ENCODE data around the gene EIF3D.

The EIF3D gene

DNA sequence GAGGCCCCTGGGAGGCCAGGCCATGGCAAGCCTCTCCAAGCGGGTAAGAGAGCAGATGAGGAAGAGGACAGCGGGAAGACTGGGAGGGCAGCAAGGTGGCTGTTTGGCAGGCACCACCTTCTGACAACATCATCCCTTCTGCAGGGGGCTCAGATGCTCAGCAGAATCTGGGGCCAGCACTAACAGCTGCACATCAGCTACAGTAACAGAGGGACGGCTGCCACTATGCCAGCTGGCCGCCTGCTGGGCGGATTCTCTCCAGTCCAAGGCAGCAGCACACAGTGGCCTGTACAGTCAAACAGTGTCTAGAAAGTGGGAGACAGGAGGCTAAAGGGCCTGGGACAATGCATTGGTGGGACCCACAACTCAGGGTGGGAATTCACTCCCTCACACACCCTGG, 36.9 kb downstream of the EIF3D start:
- peak overlapping the region in 1 of 5 donors; percentile 35 for H3K9ac ChIP-seq (ENCODE audit: low read length in 5 of 5)
- H3K4me3 ChIP-seq (ENCODE audit: low read depth in 1 of 5, low read length in 5 of 5): no peak overlapping the region
- peaks cover 0 to 26% (median 10%) of the 10 kb centered on the region in 5 donors for H3K4me1 ChIP-seq (ENCODE audit: control insufficient read depth in 5 of 5, insufficient read depth in 5 of 5, low read length in 5 of 5)
- H3K27me3 ChIP-seq (ENCODE audit: control insufficient read depth in 5 of 5, insufficient read depth in 4 of 5, low read length in 5 of 5): no peaks in the 10 kb centered on the region
- no peaks in the 10 kb centered on the region for H3K9me3 ChIP-seq (ENCODE audit: control insufficient read depth in 5 of 5, low read length in 5 of 5)
- peaks cover 0 to 49% (median 41%) of the 10 kb centered on the region in 5 donors for H3K36me3 ChIP-seq (ENCODE audit: control insufficient read depth in 5 of 5, insufficient read depth in 5 of 5, low read length in 5 of 5)
- no peak overlapping the region for H3K27ac ChIP-seq (ENCODE audit: low read depth, low read length)

DNA sequence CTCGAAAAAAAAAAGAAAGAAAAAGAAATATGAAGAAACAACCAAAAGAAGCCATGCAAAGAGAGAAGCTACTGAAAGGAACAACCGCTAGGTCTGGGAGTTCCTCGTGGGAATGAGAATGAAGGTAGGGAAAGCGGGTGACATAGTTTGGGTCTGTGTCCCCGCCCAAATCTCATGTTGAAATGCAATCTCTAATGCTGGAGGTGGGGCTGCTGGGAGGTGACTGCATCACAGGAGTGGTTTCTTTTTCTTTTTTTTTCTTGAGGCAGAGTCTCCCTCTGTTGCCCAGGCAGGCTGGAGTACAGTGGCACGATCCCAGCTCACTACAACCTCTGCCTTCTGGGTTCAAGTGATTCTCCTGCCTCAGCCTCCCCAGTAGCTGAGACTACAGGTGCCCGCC, 37.8 kb downstream of the EIF3D start:
- Histone ChIP-seq H3K27me3 (ENCODE audit: control insufficient read depth in 5 of 5, insufficient read depth in 4 of 5, low read length in 5 of 5) (no peaks in the 10 kb centered on the region), H3K4me1 (ENCODE audit: control insufficient read depth in 5 of 5, insufficient read depth in 5 of 5, low read length in 5 of 5) (peaks cover 0 to 26% (median 10%) of the 10 kb centered on the region in 5 donors), H3K4me3 (ENCODE audit: low read depth in 1 of 5, low read length in 5 of 5) (no peak overlapping the region), H3K9me3 (ENCODE audit: control insufficient read depth in 5 of 5, low read length in 5 of 5) (no peaks in the 10 kb centered on the region), H3K36me3 (ENCODE audit: control insufficient read depth in 5 of 5, insufficient read depth in 5 of 5, low read length in 5 of 5) (peaks cover 0 to 41% (median 35%) of the 10 kb centered on the region in 5 donors), H3K9ac (ENCODE audit: low read length in 5 of 5) (no peak overlapping the region), H3K27ac (ENCODE audit: low read depth, low read length) (no peak overlapping the region)

DNA sequence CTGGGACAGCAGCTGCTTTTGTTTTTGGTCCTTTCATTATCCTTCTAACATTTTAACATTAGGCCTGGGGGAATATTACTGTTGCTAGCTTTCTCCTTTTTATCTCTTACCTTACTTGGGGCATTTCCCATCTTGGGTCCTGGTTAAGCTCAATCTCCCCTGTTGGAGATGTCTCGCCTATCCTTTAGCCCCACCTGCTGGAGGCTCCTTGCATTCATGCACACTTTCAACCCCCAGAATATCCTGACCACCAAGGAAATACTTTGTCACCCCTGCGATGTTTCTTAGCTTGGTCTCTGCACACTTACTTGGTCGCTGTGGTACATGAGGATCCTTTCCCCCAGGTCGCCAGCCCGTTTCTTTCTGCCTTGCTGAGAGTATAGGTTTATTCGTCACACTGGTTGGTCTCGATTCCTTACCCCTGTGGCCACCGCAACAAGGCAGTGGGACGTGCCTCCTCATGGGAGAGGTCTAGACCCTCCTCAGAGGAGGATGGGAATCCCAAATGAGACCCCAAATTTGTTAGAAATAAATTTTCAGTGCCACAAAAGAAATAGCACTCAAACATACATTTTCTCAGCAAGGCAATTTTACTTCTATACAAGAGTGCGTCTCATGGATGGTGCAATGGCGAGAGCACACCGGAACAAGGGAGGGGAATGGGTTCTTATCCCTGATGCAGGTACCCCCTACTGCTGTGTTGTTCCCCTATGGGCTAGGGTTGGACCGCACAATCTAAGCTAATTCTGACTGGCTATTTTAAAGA, 42.2 kb downstream of the EIF3D start:
- Histone ChIP-seq H3K9me3 (ENCODE audit: control insufficient read depth in 5 of 5, low read length in 5 of 5) (no peaks in the 10 kb centered on the region), H3K9ac (ENCODE audit: low read length in 5 of 5) (no peak overlapping the region), H3K4me1 (ENCODE audit: control insufficient read depth in 5 of 5, insufficient read depth in 5 of 5, low read length in 5 of 5) (peaks cover under 1 to 8% (median 6%) of the 10 kb centered on the region in 5 donors), H3K4me3 (ENCODE audit: low read depth in 1 of 5, low read length in 5 of 5) (no peak overlapping the region), H3K36me3 (ENCODE audit: control insufficient read depth in 5 of 5, insufficient read depth in 5 of 5, low read length in 5 of 5) (peaks cover 0 to 25% (median 19%) of the 10 kb centered on the region in 5 donors), H3K27me3 (ENCODE audit: control insufficient read depth in 5 of 5, insufficient read depth in 4 of 5, low read length in 5 of 5) (no peaks in the 10 kb centered on the region), H3K27ac (ENCODE audit: low read depth, low read length) (no peak overlapping the region)

DNA sequence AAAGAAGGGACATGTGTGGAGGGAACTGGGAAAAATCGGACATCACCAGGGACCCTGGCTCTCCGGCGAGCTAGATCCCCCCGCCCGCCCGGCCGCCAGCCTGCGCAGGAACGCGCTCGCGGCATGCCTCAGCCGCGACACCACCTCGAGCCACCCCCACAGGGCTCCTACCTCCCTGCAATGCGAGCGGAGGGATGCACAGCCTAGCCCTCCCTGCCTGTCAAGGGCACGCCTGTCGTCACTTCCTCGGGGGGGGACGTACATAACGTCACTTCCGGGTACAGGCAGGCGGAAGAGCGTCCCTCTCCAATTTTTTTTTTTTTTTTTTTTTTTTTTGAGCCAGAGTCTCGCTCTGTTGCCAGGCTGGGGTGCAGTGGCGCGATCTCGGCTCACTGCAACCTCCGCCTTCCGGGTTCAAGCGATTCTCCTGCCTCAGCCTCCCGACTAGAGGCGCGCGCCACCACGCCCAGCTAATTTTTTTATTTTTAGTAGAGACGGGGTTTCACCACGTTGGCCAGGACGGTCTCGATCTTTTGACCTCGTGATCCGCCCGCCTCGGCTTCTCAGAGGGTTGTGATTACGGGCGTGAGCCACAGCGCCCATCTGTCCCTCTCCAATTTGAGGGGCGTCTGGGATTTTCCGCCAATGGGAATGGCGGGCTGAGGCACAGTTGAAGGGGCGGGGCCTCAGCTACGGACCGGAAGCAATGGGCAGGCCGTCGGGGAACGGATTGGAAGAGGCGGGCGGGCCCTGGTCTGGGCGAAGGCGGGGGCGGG, 47.4 kb downstream of the EIF3D start, which contains the start of gene TXN2:
Gene TXN2, minus strand, starts transcription at position 248 of the 776 bp plus-strand sequence. CDS start 803 bp downstream, outside the sequence.
- no peaks in the 10 kb centered on the region for H3K9me3 ChIP-seq (ENCODE audit: control insufficient read depth in 5 of 5, low read length in 5 of 5)
- peaks cover 5 to 21% (median 17%) of the 10 kb centered on the region in 5 donors for H3K4me1 ChIP-seq (ENCODE audit: control insufficient read depth in 5 of 5, insufficient read depth in 5 of 5, low read length in 5 of 5)
- peak within 1 kb of the TSS; percentile 93 for H3K27ac ChIP-seq (ENCODE audit: low read depth, low read length)
- no peaks in the 10 kb centered on the region for H3K27me3 ChIP-seq (ENCODE audit: control insufficient read depth in 5 of 5, insufficient read depth in 4 of 5, low read length in 5 of 5)
- H3K36me3 ChIP-seq (ENCODE audit: control insufficient read depth in 5 of 5, insufficient read depth in 5 of 5, low read length in 5 of 5): peaks cover 0 to 24% (median 20%) of the 10 kb centered on the region in 5 donors
- peak within 1 kb of the TSS; percentile 40 to 95 (median 78) for H3K9ac ChIP-seq (ENCODE audit: low read length in 5 of 5)
- peak within 1 kb of the TSS; percentile 76 to 96 (median 90) for H3K4me3 ChIP-seq (ENCODE audit: low read depth in 1 of 5, low read length in 5 of 5)

DNA sequence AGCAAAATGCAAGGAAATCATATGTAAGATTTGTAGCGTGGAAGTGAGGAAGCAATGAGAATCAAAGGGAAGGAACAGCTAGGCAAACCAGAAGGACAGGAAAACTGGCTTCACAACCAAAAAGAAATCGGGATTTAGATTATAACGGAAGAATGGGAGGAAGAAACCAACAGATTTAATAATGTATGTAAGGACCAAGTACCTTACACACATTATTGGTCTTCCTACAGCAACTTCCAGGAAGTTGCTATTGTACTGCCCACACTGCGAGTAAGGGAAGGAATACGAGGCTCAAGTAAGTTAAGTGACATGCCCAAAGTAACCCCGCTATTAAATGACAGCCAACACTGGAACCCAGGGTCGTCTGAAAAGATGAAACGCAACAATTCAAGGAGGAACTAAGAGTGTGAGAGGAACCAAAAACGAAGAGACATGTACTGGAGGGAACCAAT, 48.0 kb downstream of the EIF3D start:
- peak overlapping the region; percentile 40 to 95 (median 78) for H3K9ac ChIP-seq (ENCODE audit: low read length in 5 of 5)
- H3K4me3 ChIP-seq (ENCODE audit: low read depth in 1 of 5, low read length in 5 of 5): peak overlapping the region; percentile 76 to 96 (median 90)
- H3K36me3 ChIP-seq (ENCODE audit: control insufficient read depth in 5 of 5, insufficient read depth in 5 of 5, low read length in 5 of 5): peaks cover under 1 to 31% (median 26%) of the 10 kb centered on the region in 5 donors
- H3K4me1 ChIP-seq (ENCODE audit: control insufficient read depth in 5 of 5, insufficient read depth in 5 of 5, low read length in 5 of 5): peaks cover 5 to 21% (median 17%) of the 10 kb centered on the region in 5 donors
- no peaks in the 10 kb centered on the region for H3K9me3 ChIP-seq (ENCODE audit: control insufficient read depth in 5 of 5, low read length in 5 of 5)
- H3K27me3 ChIP-seq (ENCODE audit: control insufficient read depth in 5 of 5, insufficient read depth in 4 of 5, low read length in 5 of 5): no peaks in the 10 kb centered on the region
- H3K27ac ChIP-seq (ENCODE audit: low read depth, low read length): peak overlapping the region; percentile 93

DNA sequence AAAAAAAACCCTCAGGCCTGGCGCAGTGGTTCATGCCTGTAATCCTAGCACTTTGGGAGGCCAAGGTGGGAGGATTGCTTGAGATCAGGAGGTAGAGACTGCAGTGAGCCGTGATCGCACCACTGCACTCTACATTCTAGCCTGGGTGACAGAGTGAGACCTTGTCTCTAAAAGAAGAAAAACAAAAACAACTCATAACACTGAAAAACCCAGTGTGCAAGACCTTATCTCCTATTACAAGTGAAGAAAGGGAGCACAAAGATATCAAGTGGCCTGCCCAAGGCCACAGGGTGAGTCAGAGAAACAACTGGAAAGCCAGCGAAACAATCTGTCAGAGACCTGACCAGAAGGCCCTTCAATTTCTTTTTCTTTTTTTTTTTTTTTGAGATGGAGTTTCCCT, 50.0 kb downstream of the EIF3D start:
- H3K36me3 ChIP-seq (ENCODE audit: control insufficient read depth in 5 of 5, insufficient read depth in 5 of 5, low read length in 5 of 5): peaks cover 3 to 51% (median 45%) of the 10 kb centered on the region in 5 donors

DNA sequence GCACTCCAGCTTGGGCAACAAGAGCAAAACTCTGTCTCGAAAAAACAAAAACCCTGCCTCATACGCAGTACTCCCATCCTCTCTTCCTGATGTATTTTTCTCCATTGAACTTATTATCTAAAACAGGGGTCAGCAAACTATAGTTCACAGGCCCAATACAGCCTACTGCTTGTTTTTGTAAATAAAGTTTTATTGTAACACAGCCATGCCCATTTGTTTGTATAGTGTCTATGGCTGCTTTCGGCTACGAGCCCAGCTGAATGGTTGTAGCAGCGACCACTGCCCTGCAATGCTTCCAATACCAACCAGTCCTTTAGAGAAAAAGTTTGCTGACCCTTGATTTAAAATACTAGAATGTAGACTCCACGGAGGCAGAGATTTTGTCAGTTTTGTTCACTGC, 53.6 kb downstream of the EIF3D start:
- H3K36me3 ChIP-seq (ENCODE audit: control insufficient read depth in 5 of 5, insufficient read depth in 5 of 5, low read length in 5 of 5): peaks cover 3 to 81% (median 66%) of the 10 kb centered on the region in 5 donors
- H3K9me3 ChIP-seq (ENCODE audit: control insufficient read depth in 5 of 5, low read length in 5 of 5): no peaks in the 10 kb centered on the region
- H3K27ac ChIP-seq (ENCODE audit: low read depth, low read length): no peak overlapping the region
- no peak overlapping the region for H3K9ac ChIP-seq (ENCODE audit: low read length in 5 of 5)
- H3K4me3 ChIP-seq (ENCODE audit: low read depth in 1 of 5, low read length in 5 of 5): no peak overlapping the region
- peaks cover 2 to 12% (median 8%) of the 10 kb centered on the region in 5 donors for H3K4me1 ChIP-seq (ENCODE audit: control insufficient read depth in 5 of 5, insufficient read depth in 5 of 5, low read length in 5 of 5)
- no peaks in the 10 kb centered on the region for H3K27me3 ChIP-seq (ENCODE audit: control insufficient read depth in 5 of 5, insufficient read depth in 4 of 5, low read length in 5 of 5)

More for the DNA sequence above, 50.0 kb downstream of the EIF3D start:
- Histone ChIP-seq H3K27me3 (ENCODE audit: control insufficient read depth in 5 of 5, insufficient read depth in 4 of 5, low read length in 5 of 5) (no peaks in the 10 kb centered on the region), H3K27ac (ENCODE audit: low read depth, low read length) (no peak overlapping the region), H3K4me1 (ENCODE audit: control insufficient read depth in 5 of 5, insufficient read depth in 5 of 5, low read length in 5 of 5) (peaks cover 5 to 21% (median 17%) of the 10 kb centered on the region in 5 donors), H3K9me3 (ENCODE audit: control insufficient read depth in 5 of 5, low read length in 5 of 5) (no peaks in the 10 kb centered on the region), H3K4me3 (ENCODE audit: low read depth in 1 of 5, low read length in 5 of 5) (no peak overlapping the region), H3K9ac (ENCODE audit: low read length in 5 of 5) (no peak overlapping the region)

DNA sequence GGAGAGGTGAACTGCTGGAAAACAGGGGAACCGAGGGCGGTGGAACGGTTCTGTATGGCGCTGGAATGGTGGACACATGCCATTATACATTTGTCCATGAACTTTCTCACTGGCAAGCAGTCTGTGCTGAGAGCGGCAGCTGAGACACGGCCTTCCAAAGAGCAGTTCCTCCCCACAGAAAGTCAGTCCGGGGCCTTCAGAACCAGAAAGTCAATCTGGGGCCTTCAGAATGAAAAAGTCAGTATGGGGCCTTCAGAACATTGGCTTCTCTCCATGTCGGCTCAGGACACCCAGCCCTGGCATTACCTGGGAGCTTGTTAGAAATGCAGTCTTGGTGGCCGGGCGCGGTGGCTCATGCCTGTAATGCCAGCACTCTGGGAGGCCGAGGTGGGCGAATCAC, 56.3 kb downstream of the EIF3D start:
- Histone ChIP-seq H3K9ac (ENCODE audit: low read length in 5 of 5) (no peak overlapping the region), H3K27me3 (ENCODE audit: control insufficient read depth in 5 of 5, insufficient read depth in 4 of 5, low read length in 5 of 5) (no peaks in the 10 kb centered on the region), H3K9me3 (ENCODE audit: control insufficient read depth in 5 of 5, low read length in 5 of 5) (no peaks in the 10 kb centered on the region), H3K27ac (ENCODE audit: low read depth, low read length) (no peak overlapping the region), H3K36me3 (ENCODE audit: control insufficient read depth in 5 of 5, insufficient read depth in 5 of 5, low read length in 5 of 5) (peaks cover 3 to 72% (median 61%) of the 10 kb centered on the region in 5 donors), H3K4me3 (ENCODE audit: low read depth in 1 of 5, low read length in 5 of 5) (no peak overlapping the region), H3K4me1 (ENCODE audit: control insufficient read depth in 5 of 5, insufficient read depth in 5 of 5, low read length in 5 of 5) (peaks cover 1 to 27% (median 17%) of the 10 kb centered on the region in 5 donors)

DNA sequence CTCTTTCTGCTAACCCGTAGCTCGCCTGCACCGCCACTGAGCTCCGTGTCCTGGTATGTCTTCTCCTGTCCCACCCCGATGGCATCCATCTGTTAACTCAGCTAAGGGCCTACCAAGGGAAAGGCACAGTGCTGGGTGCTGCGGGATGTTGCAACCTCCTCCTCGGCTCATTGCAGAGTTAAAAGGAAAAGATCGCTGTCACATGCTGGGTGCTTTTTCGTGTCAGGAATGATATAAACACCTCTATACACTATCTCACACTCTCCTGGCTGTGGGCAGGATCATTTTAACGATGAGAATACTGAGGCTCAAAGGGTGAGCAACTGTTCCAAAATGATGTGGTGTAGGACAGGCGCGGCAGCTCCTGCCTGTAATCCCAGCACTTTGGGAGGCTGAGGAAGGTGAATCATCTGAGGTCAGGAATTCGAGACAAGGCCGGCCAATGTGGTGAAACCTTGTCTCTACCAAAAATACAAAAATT, 57.6 kb downstream of the EIF3D start:
- H3K9me3 ChIP-seq (ENCODE audit: control insufficient read depth in 5 of 5, low read length in 5 of 5): no peaks in the 10 kb centered on the region
- no peaks in the 10 kb centered on the region for H3K27me3 ChIP-seq (ENCODE audit: control insufficient read depth in 5 of 5, insufficient read depth in 4 of 5, low read length in 5 of 5)
- no peak overlapping the region for H3K27ac ChIP-seq (ENCODE audit: low read depth, low read length)
- no peak overlapping the region for H3K4me3 ChIP-seq (ENCODE audit: low read depth in 1 of 5, low read length in 5 of 5)
- peaks cover 1 to 40% (median 25%) of the 10 kb centered on the region in 5 donors for H3K4me1 ChIP-seq (ENCODE audit: control insufficient read depth in 5 of 5, insufficient read depth in 5 of 5, low read length in 5 of 5)
- H3K9ac ChIP-seq (ENCODE audit: low read length in 5 of 5): no peak overlapping the region
- peaks cover 3 to 73% (median 65%) of the 10 kb centered on the region in 5 donors for H3K36me3 ChIP-seq (ENCODE audit: control insufficient read depth in 5 of 5, insufficient read depth in 5 of 5, low read length in 5 of 5)

All from subcutaneous abdominal adipose tissue (tissue), 5 donors.